ENCODE results near the gene RNF220. TPM values are rescaled to one million over a fixed set of nuclear protein-coding genes. Genes with fewer than 3 reads are reported as not detected.

The RNF220 gene
- total and polyA plus RNA-seq, 2 of the 13 experiments (the other 11 are each of a cell fraction or from before 2014, with no cell fraction given) = 48.2 to 72.1 TPM

GRCh38 chr1:44701141-44701573 is 296.1 kb downstream of the RNF220 start (continued):
- TF ChIP-seq ZNF263 (CRISPR knock-in tag; IDR thresholded peaks at IDR 0.05) (no peak), MXD1 (CRISPR knock-in tag; IDR thresholded peaks at IDR 0.05) (no peak), ZNF543 (CRISPR knock-in tag; IDR thresholded peaks at IDR 0.05) (no peak), ZFX (CRISPR knock-in tag; IDR thresholded peaks at IDR 0.05; ENCODE audit: low read depth) (peak; percentile 59; the same call in 1 of the 2 replicates), ZBTB42 (CRISPR knock-in tag; IDR thresholded peaks at IDR 0.05) (no peak), ZNF136 (CRISPR knock-in tag; IDR thresholded peaks at IDR 0.05; ENCODE audit: low read depth) (no peak), ZNF207 (IDR thresholded peaks at IDR 0.05; ENCODE audit: borderline replicate concordance) (no peak), MED13 (CRISPR knock-in tag; IDR thresholded peaks at IDR 0.05) (no peak), GABPB1 (CRISPR knock-in tag; IDR thresholded peaks at IDR 0.05) (no peak), ATF7 (IDR thresholded peaks at IDR 0.05) (no peak), ATF7 (CRISPR knock-in tag; IDR thresholded peaks at IDR 0.05) (no peak), ZNF740 (CRISPR knock-in tag; IDR thresholded peaks at IDR 0.05) (no peak), USF2 (IDR thresholded peaks at IDR 0.05; ENCODE audit: low read depth, low read length) (no peak), USF2 (CRISPR knock-in tag; IDR thresholded peaks at IDR 0.05; ENCODE audit: borderline replicate concordance) (no peak), RNF2 (conservative IDR thresholded peaks at IDR 0.05; ENCODE audit: low read depth) (no peak), BRD4 (CRISPR knock-in tag; IDR thresholded peaks at IDR 0.05) (no peak), DMTF1 (CRISPR knock-in tag; IDR thresholded peaks at IDR 0.05) (0 out of 2 replicates have a peak, but pooled peaks have one; percentile 17), RARG (CRISPR knock-in tag; IDR thresholded peaks at IDR 0.05; ENCODE audit: low read depth) (no peak), ZSCAN20 (CRISPR knock-in tag; IDR thresholded peaks at IDR 0.05; ENCODE audit: borderline replicate concordance) (no peak), ZNF121 (CRISPR knock-in tag; IDR thresholded peaks at IDR 0.05) (no peak), ZNF576 (CRISPR knock-in tag; IDR thresholded peaks at IDR 0.05) (no peak), ARID3A (IDR thresholded peaks at IDR 0.05; ENCODE audit: low read depth, low read length) (no peak; the same call in none of the 2 replicates), ZBTB1 (CRISPR knock-in tag; IDR thresholded peaks at IDR 0.05; ENCODE audit: borderline replicate concordance) (no peak), MAX (IDR thresholded peaks at IDR 0.05) (0 out of 2 replicates have a peak, but pooled peaks have one; percentile 33), ZNF30 (CRISPR knock-in tag; IDR thresholded peaks at IDR 0.05) (no peak)
